GM19025 (cell line): Measurements from ENCODE around the gene PLXNB2.
A peak's percentile ranks its signal among the peaks of the same experiment; 100 is the strongest.

Source experiments
- ATAC-seq: cut with Tn5 transposase; IDR thresholded peaks from one replicate; pipeline ENCODE4 v1.9.1; 2021; ENCODE audit warnings: mild to moderate bottlenecking, low read depth, moderate library complexity; ENCODE audit not compliant: unreplicated experiment

PLXNB2 gene

DNA sequence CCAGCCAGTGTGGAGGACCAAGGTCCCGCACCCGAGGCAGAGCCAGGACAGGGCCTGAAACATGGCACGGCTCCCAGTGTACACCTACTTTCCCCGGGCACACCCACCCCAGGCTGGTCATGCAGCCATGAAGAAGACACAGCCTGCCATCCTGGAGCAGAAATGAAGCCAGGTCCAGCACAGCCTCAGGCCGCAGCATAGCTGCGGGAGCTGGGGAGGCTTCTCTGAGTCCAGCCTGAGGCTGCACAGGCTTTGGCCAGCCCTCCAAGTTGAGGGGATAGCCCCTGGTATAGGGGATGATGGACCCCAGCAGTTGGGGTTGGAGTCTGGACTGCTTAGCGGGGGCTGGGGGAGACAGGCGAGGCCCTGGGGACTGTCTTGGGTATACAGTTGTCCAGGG lies 53.5 kb downstream of the PLXNB2 start:
- ATAC-seq: no peak

DNA sequence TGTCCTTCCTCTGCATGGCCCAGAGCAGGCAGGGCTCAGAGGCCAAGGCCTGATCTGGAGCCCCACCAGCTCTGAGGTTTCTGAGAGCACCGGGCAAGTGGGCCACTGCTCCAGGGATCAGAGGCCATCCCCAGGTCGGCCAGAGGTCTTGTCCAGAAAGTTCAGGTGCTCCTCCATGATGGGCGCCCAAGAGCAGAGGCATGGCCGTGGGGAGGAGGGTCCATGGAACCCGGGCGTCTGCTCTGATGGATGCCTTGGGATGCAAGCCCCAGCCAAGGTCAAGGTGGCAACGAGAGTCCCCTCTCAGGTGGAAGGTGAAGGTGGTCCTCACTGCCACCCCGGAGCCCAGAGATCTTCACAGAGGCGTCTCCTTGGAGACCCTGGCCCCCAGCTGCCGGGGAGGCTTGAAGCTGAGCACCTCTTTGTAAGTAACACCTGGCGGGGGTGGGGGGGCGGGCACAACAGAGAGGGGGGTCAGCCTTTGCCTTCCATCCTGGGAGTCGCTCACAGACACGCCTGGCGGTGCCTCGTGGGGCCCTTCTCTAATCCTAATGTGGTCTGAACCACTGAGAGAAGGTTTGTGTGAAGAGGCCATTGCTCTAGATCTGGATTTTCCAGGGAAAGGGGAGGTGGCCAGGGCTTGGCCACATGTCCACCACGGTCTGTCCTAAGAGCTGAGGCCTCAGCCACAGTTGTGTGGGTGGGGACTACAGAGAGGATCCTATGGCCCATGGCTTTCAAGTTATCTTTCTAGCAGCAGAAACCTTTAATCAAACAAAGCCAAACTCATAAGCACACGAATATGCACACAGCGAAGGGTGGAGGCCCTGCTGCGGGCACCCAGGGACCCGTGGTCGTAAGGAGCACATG lies 54.2 kb downstream of the PLXNB2 start:
- no peak for ATAC-seq

DNA sequence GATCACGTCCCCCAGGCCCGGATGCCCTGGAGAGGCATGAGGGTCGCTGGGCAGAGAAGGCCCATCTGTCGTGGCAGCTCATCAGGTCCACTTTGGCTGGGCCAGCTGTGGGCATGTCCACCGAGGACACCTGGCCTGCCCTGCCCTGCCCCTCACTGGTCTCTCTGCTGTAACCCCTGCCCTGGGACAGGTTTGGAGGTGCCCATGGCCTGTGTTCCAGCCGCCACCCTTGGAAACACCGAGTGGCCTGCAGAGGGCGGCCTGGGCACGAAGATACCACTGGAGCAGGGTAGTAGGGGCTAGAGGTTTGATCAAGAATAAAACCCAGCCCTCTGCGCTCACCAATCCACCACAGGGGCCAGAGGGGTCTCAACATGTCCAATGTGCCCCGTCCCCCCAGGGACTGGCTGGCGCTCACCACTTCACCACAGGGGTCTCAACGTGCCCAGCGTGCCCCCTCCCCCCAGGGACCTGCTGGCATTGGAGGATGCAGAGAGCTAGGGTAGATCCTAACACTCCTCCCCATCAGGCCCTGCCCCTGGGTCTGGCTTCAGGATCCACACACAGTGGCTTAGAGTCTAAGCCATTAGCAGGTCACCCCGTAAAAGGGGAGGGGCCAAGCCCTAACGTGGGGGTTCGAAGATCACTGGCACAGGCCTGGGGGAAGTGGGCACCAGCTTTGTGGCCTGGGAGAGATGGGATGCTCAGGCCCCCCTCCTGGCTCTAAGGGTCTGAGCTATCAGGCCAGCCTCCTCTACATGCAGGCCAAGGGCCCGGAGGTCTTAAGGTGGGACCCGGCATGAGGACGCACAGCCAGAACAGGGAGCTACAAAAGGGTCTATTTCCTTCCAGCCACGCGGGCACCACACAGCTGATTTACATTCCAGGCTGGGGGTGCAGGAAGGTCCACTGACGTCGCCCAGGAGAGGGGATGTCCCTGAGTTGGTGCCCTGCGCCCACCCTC lies 55.1 kb downstream of the PLXNB2 start:
- ATAC-seq: no peak

DNA sequence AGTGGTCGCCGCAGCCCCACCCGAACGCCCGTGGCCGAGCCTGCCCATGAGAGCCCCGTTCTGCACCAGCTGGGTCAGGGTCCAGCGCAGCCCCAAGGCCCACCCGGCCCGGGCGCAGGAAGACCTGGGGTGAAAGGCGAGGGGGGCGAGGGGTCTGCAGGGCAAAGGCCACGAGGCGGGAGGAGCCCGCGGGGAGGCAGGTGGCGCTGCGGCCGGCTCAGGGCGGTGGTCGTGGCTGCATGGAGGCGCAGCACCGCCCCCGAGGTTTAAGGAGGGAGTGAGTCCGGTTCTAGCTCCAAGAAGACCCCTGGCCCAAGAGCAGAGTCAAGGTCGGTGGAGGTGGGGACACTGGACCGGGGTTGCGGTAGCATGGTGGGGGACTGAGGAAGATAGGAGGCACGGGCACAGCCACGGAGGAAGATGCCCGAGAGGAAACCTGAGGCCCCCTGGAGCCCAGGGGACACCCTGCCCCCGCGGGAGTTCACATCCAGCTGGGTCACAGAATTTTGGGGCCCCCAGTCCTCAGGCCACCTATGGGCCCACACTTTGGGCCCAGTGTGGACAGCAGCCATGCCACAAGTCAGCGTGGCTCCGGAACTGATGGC lies 55.9 kb downstream of the PLXNB2 start:
- no peak for ATAC-seq

DNA sequence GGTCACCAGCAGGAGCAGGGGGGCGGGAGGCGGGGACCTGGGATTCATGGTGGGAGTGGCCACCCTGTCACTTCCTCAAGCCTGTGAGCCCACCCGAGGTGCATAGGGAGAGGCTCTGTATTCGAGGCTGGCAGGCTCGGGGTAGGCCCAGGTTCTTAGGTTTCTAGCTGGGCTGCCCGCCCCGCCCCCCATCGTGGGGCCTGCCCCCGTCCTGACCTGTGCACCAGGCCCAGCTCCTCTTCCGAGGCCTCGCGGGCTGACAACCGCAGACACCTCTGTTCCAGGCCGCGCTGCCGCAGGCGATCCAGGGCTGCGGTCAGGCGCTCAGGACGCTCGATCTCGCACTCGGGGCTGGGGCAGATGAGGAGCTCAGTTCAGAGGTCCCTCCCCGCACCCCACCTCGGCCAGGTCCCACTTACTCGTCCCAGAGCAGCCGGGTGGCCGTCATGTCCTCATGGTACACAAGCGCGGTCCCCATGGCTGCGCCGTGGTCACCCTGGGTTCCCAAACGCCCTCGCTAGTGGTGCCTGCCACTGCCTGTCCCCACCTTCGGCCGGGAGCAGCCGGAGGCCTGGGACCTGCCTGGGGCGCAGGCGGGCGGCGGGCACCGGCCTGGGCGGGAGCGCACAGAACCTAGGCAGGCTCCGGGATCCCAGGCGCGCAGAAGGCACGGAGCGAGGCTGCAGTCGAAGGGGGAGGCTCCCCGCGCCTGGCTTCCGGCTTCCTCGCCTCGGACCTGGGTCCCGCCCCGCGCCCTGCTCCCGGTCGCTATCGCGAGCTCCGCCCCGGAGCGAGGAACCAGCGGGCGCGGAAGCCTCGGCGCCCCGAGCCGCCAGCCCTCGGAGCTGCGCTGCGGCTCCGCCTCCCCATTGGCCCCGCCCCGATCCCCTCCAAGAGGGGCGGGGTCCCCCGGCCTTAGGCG lies 56.6 kb downstream of the PLXNB2 start, which contains the start of gene HDAC10:
HDAC10 (minus strand) TSS at position 711 of the 922 bp plus-strand sequence; CDS start at position 478, 233 bp downstream.
- peak; percentile 50 for ATAC-seq

DNA sequence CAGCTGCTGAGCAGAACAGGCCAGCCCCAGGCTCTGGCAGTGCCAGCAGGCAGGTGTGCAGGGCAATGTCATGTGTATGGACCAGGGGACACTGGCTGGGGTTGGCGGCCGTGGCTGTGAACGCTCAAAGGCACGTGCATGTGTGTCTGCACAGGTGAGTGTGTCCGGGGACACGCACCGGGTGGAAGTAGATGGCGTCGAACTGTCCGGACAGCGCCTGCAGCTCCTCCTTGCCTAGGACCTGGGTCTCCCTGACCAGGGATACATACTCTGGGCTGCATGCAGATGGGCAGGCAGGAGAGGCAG lies 57.2 kb downstream of the PLXNB2 start:
- no peak for ATAC-seq

DNA sequence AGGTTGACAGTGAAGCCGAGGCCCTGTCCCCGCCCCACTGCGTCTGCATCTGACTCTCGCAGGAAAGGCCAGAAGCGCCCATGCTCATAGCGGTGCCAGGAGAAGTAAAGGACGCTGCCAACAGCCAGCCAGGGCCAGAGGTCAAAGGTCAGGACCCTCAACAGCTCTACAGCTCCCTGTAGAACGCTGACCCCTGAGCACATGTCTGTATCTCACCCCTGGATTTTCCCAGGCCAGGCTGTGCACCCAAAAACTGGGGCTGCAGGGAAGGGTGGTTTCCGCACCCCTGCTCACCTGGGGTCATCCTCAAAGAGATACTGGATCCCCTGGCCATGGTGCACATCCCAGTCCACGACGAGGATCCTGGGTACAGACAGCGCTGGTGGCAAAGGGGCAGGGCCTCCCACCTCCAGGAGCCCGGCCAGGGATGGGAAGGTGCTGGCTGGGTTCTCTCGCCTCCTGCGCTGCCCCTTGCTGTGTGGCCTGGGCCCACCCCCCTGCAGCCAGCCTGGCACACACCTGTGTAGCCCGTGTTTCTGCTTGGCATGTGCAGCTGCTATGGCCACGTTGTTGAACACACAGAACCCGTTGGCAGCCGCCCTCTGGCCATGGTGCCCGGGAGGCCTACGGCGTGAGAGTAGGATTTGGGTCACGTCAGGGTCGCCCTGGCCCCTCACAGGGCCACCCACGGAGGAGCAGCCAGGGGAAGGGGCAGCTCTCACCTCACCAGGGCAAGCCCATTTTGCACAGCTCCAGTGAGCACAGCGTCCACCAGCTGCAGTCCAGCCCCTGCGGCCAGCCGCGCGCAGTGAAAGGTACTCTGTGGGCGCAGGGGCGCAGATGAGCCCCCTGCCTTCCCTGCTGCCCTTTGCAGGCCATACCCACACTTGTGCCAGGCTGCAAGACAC lies 57.9 kb downstream of the PLXNB2 start:
- no peak for ATAC-seq

DNA sequence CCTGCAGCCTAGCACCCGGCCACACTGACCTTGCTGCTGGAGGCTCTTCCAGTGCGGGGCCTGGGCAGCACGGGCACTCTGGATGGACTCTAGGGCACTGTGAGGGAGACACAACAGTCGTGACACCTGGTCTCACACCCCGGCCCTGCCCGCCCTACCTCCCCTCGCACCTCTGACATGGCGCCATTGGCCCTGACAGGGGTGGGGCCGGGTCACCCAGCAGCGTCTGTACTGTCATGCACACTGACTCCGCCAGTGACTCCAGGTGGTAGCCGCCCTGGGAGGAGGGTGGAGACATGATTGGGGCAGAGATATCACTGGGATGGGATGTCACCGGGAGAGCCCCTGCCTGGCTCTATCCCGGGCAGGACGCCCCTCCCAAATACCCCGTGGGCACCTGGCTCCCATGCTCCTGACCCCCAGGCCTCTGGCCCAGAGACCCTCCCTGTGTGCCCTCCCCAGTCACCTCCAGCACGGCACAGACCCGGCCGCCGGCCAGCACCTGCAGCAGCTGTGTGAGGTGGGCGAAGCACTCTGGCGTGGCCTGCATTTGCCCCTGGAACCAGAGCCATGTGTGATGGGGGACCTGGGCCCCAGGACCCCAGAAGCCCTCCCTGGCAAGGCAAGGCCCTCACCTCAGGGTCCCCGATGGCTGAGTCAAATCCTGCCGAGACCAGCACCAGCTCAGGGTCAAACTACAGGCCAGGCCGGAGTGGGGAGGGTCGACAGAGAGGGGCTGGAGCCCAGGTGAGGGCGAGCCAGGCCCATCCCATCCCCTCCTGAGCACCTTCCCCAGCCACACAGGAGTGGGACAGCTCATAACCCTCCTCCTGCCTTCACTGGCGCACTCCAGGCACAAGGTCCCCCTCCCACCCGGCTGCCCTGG lies 59.0 kb downstream of the PLXNB2 start:
- no peak for ATAC-seq

DNA sequence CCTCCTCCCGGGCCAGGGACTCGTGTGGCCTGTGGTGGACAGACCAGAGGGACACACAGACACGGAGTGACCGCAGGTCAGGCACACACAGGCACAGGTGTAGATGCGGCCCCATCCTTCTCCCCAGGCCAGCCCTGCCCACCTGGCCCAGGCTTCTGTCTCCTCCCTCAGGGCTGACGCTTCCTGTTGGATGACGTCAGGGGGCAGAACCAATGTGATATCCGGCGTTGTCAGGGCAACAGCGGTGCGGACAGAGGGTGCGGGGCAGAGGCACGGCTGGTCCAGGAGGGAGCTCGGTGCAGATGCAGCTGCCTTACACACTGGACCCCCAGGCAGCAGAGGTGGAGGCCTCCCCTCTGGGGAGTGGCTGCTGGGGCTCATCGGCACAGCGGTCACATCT lies 59.7 kb downstream of the PLXNB2 start:
- no peak for ATAC-seq

DNA sequence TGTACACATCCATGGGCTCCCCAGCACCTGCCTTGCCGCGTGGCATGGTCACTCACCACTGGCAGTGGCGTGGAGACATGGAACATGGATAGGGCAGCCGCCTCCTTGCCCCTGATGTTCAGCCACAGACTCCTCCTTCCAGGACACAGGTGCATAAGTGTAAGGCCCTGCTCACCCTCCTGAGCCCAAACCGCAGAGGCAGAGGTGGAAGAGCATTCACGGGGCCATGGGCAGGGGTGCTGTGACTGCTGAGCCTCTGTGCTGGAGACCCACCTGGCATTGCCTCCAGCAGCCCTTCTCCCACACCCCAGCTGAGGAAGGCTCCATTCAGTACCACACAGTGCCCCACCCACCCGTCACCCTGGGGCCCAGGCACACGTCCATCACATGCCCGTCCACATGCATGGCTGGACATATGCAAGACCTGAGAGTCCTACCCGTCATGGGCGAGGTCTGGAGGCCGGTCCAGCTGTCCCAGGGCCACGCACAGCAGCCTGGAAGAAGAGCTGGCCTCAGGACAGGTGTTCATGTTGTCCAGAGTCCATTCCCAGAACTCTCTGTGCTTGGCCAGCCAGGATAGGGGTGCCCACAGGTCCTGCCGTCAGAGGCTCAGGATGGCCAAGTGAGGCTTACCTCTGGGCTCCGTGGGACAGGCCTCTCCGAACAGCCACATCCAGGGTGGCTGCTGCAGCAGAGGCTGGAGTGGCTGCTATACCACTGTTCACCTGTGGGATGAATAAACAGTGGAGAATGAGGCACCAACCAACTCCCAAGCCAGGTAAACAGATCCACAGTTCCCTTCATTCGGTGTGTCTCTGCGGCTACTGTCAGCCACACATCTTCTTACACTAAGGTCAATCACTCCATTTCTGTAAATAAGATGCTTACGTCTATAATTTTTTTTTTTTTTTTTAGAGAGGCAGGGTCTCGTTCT lies 60.9 kb downstream of the PLXNB2 start:
- ATAC-seq: no peak

DNA sequence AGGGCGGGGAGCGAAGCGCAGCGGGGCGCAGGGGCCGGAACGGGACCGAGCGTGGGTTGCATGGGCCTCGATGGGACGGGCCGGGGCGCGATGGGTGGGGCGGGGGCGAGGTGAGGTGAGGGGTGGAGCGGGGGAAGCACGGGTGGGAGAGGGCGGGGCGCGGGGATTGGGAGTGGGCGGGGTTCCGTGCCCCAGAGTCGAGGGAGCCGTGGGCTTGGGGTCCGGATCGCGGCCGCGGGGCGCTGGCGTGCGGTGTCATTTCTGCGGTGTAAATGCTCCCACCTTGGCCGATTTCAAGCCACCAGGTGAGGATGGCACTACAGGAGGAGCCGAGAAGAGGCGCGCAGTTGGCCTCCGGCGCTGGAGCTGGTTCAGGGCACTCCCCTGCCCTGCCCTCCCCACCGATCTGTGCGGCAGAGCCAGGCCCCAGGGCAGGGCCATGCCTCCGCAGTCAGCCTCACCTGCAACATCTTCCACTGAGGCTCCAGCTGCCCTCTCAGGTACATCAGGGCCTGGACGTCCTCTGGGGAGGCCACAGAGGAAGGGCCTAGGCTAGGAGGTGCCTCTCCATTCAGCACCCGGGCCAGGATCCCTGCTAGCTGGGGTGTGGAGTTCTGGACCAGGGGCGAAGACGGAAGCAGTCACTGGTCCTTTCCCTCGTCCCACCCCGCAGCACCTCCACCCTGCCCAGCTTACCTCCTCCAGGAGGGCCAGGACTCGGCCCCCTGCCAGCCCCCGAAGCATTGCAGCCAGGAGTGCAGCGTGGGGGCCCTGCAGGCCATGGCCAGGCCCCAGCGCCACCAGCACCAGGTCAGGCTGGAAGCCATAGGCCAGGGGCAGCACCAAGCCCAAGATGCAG lies 62.0 kb downstream of the PLXNB2 start:
- no peak for ATAC-seq

DNA sequence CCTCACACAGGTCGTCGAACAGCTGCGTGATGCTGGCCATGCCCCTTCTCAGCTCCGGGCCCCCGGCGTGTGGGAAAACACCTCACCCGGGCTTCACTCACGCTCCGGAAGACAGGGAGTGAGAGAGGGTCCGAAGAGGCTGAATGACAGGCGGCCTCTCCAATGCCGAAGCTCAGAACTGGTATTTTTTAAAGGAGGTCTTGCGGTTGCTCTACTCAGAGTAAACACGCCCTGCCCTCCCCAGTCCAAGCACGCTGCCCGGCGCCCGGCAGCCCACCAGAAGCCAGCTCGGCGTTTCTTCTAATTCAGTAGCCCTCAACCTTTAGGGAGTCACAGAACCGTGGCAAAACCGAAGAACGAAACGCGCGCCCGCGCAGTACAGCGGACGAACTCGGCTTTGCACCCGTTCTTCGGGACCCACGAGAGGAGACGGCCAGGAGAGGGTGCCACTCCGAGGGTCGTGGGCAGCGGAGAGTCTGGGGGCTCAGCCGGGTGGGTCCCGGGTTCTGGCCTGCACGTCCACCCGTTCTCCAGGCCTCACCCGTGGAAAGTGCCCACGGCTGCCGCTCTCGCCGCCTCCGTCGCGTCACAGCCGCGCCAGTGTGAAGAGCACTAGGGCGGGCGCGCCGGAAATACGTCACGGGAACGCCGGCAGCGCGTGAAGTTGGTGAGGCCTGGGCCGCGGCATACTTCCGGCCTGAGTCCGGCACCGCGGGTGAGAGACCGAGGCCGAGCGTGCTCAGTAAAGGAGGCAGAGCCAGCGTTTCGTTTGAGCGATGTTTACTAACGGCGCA lies 62.8 kb downstream of the PLXNB2 start, which contains the start of gene TUBGCP6:
TUBGCP6 (minus strand) TSS at position 604 of the 794 bp plus-strand sequence; CDS start at position 40, 564 bp downstream.
- peak; percentile 72 for ATAC-seq

DNA sequence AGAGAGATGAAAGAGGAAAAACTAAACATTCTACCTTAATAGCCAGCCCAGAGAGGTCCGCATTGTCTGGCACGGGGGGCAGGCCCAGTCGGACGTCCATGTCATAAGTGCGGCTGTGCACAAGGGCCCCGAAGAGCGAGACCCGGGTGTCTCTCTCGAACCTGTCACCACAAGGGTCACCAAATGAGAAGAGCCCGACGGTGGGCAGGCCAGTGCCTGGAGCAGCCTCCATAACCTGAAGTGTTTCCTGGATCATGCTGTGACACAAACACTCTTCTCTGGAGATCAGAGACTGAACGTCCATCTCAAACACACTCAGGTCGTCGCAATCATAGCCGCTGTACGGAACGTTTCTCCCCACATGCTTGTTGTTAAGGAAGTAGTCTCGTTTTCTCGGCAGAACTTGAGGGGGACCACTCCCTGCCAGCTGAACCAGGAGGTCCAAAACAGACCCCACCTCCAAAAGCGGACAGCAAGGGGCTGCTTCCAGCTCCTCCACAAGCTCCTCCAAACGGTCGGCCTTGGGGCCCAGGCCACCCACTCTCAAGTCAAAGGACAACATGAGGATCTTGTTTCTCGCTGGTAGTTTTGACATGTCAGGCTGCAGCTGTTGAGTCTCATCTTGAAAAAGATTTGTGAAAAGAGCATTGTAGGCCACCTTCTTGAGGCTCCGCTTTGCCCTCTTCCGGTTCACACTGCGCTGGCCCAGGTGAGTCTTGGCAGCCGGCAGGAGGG lies 63.6 kb downstream of the PLXNB2 start:
- ATAC-seq: no peak

DNA sequence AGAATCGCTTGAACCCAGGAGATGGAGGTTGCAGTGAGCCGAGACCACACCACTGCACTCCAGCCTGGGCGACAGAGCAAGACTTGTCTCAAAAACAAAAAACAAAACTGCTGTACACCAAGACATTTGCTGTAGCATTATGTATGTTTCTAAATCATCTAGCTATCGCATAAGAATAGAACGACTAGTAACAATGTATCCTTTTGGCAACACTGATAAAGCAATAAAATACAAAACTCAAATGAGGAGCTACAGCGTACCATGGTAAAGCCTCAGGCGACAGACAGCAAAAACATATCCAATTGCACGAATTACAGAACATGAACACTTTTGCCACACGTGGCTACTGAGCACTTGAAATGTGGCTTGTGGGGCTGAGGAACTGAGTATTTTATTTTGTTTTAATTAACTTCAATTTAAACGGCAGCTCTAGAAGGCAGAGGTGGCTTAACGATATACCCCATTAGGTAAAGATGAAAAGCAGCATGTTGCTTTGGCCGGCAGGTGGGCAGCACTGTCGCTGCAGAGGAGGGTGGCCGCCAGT lies 65.0 kb downstream of the PLXNB2 start:
- ATAC-seq: no peak
